A549 (cell line): ENCODE data around the gene NCOA7. TPM values are rescaled to one million over a fixed set of nuclear protein-coding genes. Genes with fewer than 3 reads are reported as not detected.

Experiments used
- ATAC-seq, 2 experiments: fragments of 200-7000 bp in 1 of 2; fragments of >200 bp in 1 of 2; cut with Nextera tagmentation in 1 of 2; cut with Tn5 transposase in 1 of 2; 3 replicates each; pipeline versions ENCODE4 v1.8.0 to v1.9.1; 2018 to 2020; ENCODE audit warnings: mild to moderate bottlenecking in 1 of 2, moderate library complexity in 1 of 2
- CTCF ChIA-PET: fragments of 300-600 bp; sonication (Branson Sonifier 250); formaldehyde crosslinking; extraction: SDS; loops from one replicate; lab custom pipeline; 2021; ENCODE audit warnings: antibody characterized with exemption, inconsistent platforms; lab: Yijun Ruan, JAX
- POLR2A ChIA-PET: fragments of 350-600 bp; formaldehyde crosslinking; extraction: SDS; loops from one replicate; lab custom pipeline; 2021; ENCODE audit warnings: antibody characterized with exemption, inconsistent platforms; lab: Yijun Ruan, JAX
- DNase-seq, 2 experiments: peaks; one replicate each; pipeline versions ENCODE4 v3.0.0 to v3.0.0-alpha.2; 2011 to 2016; ENCODE audit warnings: low read depth in 1 of 2, low spot score in 1 of 2
- FAIRE-seq: peaks from 2 replicates; lab custom pipeline; 2011; peaks lifted over from hg19 to GRCh38; lab: Jason Lieb, UNC
- H3K27ac ChIP-seq, 2 experiments: fragments of >200 bp; sonication (Bioruptor Twin); formaldehyde crosslinking; 3 replicates each; pipeline ENCODE4 v1.5.1; 2016 to 2017
- H3K4me1 ChIP-seq: fragments of >200 bp; sonication (Bioruptor Twin); formaldehyde crosslinking; 3 replicates; pipeline ENCODE4 v1.6.1; 2016
- H3K4me2 ChIP-seq: fragments of >200 bp; sonication (Bioruptor Twin); formaldehyde crosslinking; 3 replicates; pipeline ENCODE4 v1.6.1; 2016
- H3K4me3 ChIP-seq: fragments of >200 bp; sonication (Bioruptor Twin); formaldehyde crosslinking; 3 replicates; pipeline ENCODE4 v1.5.1; 2016
- H3K9me3 ChIP-seq: fragments of >200 bp; sonication (Bioruptor Twin); formaldehyde crosslinking; 3 replicates; pipeline ENCODE4 v1.6.1; 2016
- BCL3 ChIP-seq: fragments of >200 bp; sonication (Bioruptor Twin); formaldehyde crosslinking; IDR thresholded peaks from 3 replicates; pipeline ENCODE4 v1.6.1; 2016
- CBX2 ChIP-seq: fragments of 200-600 bp; sonication (generic); IDR thresholded peaks from 2 replicates; pipeline ENCODE4 v1.6.1; 2016; ENCODE audit warnings: low read depth, mild to moderate bottlenecking, borderline replicate concordance
- CBX8 ChIP-seq: fragments of 200-600 bp; sonication (generic); IDR thresholded peaks from 2 replicates; pipeline ENCODE4 v1.6.1; 2016
- E2F6 ChIP-seq: IDR thresholded peaks from 2 replicates; pipeline ENCODE4 v1.6.1; 2012; ENCODE audit warnings: low read depth, borderline replicate concordance
- FOSL2 ChIP-seq, 2 experiments: fragments of 450-650 bp in 1 of 2; fragments of >200 bp in 1 of 2; sonication (Bioruptor Twin) in 1 of 2; formaldehyde crosslinking; IDR thresholded peaks; 2 replicates each; pipeline versions ENCODE4 v1.5.0 to v1.6.1; 2016 to 2020; ENCODE audit warnings: mild to moderate bottlenecking in 1 of 2, moderate library complexity in 1 of 2
- HDAC2 ChIP-seq: fragments of 200-600 bp; sonication (generic); IDR thresholded peaks from 2 replicates; pipeline ENCODE4 v1.6.1; 2016
- HES2 ChIP-seq: fragments of >200 bp; sonication (Bioruptor Twin); formaldehyde crosslinking; IDR thresholded peaks from 2 replicates; pipeline ENCODE4 v1.6.1; 2016
- KDM1A ChIP-seq: fragments of 200-600 bp; sonication (generic); IDR thresholded peaks from 2 replicates; pipeline ENCODE4 v1.6.1; 2016; ENCODE audit warnings: low read depth, mild to moderate bottlenecking
- MAX ChIP-seq: IDR thresholded peaks from 2 replicates; pipeline ENCODE4 v1.6.1; 2012
- MYC ChIP-seq: IDR thresholded peaks from 2 replicates; pipeline ENCODE4 v1.6.1; 2012; ENCODE audit warnings: mild to moderate bottlenecking, inconsistent platforms, low read length, improper control_type of control experiment, borderline replicate concordance
- NPAS2 ChIP-seq: fragments of 250-450 bp; sonication (Bioruptor Pico); IDR thresholded peaks from 2 replicates; pipeline ENCODE4 v1.8.0; 2022; ENCODE audit warnings: mild to moderate bottlenecking, moderate library complexity, borderline replicate concordance
- POLR2A ChIP-seq: IDR thresholded peaks from 2 replicates; pipeline ENCODE4 v1.6.1; 2012; ENCODE audit warnings: mild to moderate bottlenecking, low read length
- RARB ChIP-seq: fragments of 250-450 bp; sonication (Bioruptor Pico); IDR thresholded peaks from 2 replicates; pipeline ENCODE4 v1.8.0; 2021; ENCODE audit warnings: mild to moderate bottlenecking, moderate library complexity
- RCOR1 ChIP-seq: fragments of 150-350 bp; IDR thresholded peaks from 2 replicates; pipeline ENCODE4 v1.6.1; 2014; ENCODE audit warnings: antibody characterized with exemption, low read length, low read depth
- REST ChIP-seq: fragments of 200-600 bp; sonication (generic); IDR thresholded peaks from 2 replicates; pipeline ENCODE4 v1.6.1; 2016; ENCODE audit warnings: antibody characterized with exemption, mild to moderate bottlenecking, moderate library complexity
- RFX5 ChIP-seq: fragments of 450-650 bp; IDR thresholded peaks from 2 replicates; pipeline ENCODE4 v1.7.1; 2014; ENCODE audit warnings: antibody characterized with exemption, mild to moderate bottlenecking, moderate library complexity
- RNF2 ChIP-seq: fragments of 200-600 bp; sonication (generic); IDR thresholded peaks from 2 replicates; pipeline ENCODE4 v1.6.1; 2016; ENCODE audit warnings: low read depth, mild to moderate bottlenecking, antibody characterized with exemption, moderate library complexity, borderline replicate concordance
- SMC3 ChIP-seq: fragments of >200 bp; sonication (Bioruptor Twin); formaldehyde crosslinking; IDR thresholded peaks from 3 replicates; pipeline ENCODE4 v1.6.1; 2018; ENCODE audit warnings: inconsistent platforms
- TP53 ChIP-seq: fragments of 250-450 bp; sonication (Bioruptor Pico); IDR thresholded peaks from 2 replicates; pipeline ENCODE4 v1.5.0; 2021; ENCODE audit warnings: mild to moderate bottlenecking, moderate library complexity
- ZC3H11A ChIP-seq: fragments of 450-650 bp; IDR thresholded peaks from 2 replicates; pipeline ENCODE4 v1.6.1; 2014; ENCODE audit warnings: antibody characterized with exemption, mild to moderate bottlenecking
- WGBS: methylation state at CpG from one replicate; pipeline ENCODE4 v1.1.6; 2017; ENCODE audit errors: missing lambda C conversion rate; 5-methylcytosine and 5-hydroxymethylcytosine counted together
- polyA plus RNA-seq, 4 experiments: library from polyadenylated mRNA; depleted of rRNA in 3 of 4; stranded (reverse); fragments of >200 nt; fragmentation: RNase III in 1 of 4; extraction: RNeasy Plus Mini Kit Qiagen cat#74134 plus additional on column Dnase treatment in 1 of 4; gene quantifications; 2 replicates in 3 of 4; 3 replicates in 1 of 4; pipeline ENCODE4 v1.2.3, GENCODE V29; 2011 to 2017

The NCOA7 gene
- polyA plus RNA-seq, 2 of the 4 experiments (the other 2 are of a cell fraction): 66.4 to 195 TPM

- TF ChIP-seq KDM1A (no peak), E2F6 (no peak)
These were observed 18.9 kb downstream of the NCOA7 start (continued) for GRCh38 chr6:125809570-125810170.

- no peak overlapping the region for H3K4me2 ChIP-seq
- DNase-seq (no peak), FAIRE-seq (no peak), ATAC-seq (no peak)
- 87% methylated on average over 1 of the region's 1 CpG for WGBS
- H3K4me3 ChIP-seq: no peak overlapping the region
- CTCF ChIA-PET: interaction anchor here (1.8 kb wide), 1 partner anchor 20 kb away, joined by 7 read pairs; the partner anchor contains the start of gene NCOA7
- no peak for TF ChIP-seq POLR2A
- TF ChIP-seq KDM1A: no peak
- no peak for TF ChIP-seq E2F6
- TF ChIP-seq RFX5: no peak
- TF ChIP-seq HDAC2: no peak
- TF ChIP-seq RNF2: no peak
- no peak for TF ChIP-seq HES2
- no peak for TF ChIP-seq SMC3
- TF ChIP-seq RARB: no peak
- no peak for TF ChIP-seq ZC3H11A
- TF ChIP-seq MYC: no peak
- no peak for TF ChIP-seq CBX2
- no peak for TF ChIP-seq MAX
- TF ChIP-seq RCOR1: no peak
- no peak for TF ChIP-seq FOSL2 (IDR thresholded peaks at IDR 0.05)
- no peak for TF ChIP-seq FOSL2 (CRISPR knock-in tag; IDR thresholded peaks at IDR 0.05)
- TF ChIP-seq CBX8: no peak
- TF ChIP-seq TP53 (CRISPR knock-in tag): no peak
- TF ChIP-seq BCL3: no peak
- no peak for TF ChIP-seq REST
- no peak for TF ChIP-seq NPAS2
- POLR2A ChIA-PET: no interaction called here
- H3K9me3 ChIP-seq: no peaks in the 10 kb centered on the region
- H3K4me1 ChIP-seq: peaks cover 44% of the 10 kb centered on the region
- no peak overlapping the region for H3K27ac ChIP-seq
These were observed 19.7 kb downstream of the NCOA7 start for GRCh38 chr6:125810445-125810844.
